ENCODE measurements around the gene DVL2.
"Not testable (repeated sequence)": the region's sequence is repeated elsewhere in the genome, so short reads cannot be mapped to it uniquely, and the experiment has no call there.

Gene DVL2

DNA sequence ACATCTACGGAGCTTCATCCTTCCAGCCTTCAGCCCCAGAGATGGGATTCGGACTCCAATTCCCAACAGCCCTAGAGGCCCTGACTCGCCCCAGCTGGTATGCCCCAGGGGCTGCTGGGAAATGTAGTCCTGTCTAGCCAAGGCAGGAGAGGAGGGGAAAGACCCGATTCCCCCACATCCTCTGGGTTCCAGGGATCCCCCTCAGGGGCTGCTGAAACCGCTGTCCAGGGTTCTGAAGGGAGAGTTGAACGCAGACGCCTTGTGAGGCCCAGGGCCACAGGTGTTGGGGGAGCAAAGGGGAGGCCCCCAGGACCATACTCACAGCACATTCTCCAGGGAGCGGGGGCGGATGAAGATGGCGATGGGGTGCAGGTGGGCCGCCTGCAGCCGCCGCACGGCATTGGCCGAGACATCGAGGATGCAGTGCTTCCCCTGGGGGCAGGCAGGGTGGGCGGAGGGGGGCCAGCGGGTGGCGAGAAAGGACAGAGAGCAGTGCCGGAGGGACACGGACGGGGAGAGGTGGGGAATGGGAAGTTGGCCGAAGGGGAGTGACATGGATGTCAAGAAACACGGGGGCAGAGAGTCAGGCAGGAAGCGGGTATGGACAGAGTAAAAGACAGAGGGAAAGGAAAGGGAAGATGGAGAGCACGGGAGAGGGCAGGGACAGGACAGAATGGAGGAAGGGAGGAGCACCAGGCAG, 42.6 kb downstream of the DVL2 start:
- DNase-seq: peak; percentile 14

DNA sequence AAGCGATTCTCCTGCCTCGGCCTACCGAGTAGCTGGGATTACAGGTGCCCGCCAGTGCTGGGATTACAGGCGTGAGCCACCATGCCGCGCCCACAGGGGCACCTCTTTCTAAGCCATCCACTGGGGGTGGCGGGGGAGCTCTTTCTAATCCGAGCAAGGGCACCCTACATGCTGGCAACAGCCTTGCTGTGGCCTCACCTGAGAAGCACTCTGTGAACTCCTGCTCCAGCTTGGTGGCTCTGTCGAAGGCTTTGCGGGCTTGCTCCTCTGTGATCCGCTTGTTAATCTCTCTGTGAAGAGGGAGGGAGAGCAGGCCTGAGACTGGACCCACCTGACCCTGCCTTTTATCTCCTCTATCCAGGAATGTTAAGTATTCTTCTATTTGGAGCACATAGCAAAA, 43.2 kb downstream of the DVL2 start:
- DNase-seq: no peak

DNA sequence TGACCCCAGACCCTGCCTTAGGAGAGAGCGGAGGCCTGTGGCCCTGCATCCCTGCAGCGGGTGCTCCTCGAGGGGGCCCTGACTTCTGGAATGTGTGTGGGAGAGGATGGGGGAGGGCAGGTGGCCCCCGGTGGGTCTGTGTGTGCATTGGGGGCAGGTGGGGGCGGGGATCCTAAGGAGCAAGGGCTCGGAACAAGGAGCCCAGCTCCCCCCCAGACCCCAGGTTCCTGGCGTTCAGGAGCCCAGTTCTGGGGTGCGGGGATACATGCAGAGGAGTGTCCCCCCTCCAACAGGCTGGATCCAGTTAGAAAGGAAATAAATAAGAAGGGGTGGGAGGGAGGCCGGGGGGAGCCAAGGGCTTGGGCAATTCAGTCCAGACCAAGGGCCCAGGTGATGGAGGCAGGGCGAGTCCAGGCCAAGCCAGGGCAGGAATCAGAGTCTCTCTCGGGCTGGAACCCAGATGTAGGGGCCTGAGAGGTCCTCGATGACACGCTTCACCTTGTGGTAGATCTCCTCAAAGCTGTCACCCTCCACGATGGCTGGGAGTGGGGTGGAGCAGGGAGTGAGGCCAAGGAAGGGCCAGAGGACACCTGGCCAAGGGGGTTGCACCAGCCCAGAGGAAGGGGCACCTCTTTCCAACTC, 43.9 kb downstream of the DVL2 start:
- DNase-seq: no peak

DNA sequence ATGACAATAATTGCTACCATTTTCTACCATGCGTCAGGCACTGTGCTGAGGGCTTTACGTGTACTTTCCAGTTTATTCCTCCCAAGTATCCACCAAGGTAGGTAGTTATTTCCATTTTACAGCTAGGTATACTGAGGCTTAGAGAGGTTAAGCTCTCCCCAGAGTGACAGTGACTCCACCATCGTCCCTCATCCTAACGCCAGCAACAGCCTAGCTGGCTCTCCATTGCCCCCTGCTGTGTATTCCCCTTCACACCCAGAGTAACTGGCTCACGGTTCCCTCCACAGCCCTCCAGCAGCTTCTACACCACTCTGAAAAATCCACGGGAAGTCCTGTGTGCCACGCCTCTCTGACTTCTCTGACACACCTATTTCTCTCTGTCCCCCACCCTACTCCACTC, 48.1 kb downstream of the DVL2 start:
- DNase-seq: no peak

GRCh38 chr17:7184647-7185046, 49.7 kb downstream of the DVL2 start:
- DNase-seq: no peak

GRCh38 chr17:7184091-7184488, 50.2 kb downstream of the DVL2 start:
- DNase-seq: no peak

- DNase-seq: no peak
Measured at GRCh38 chr17:7183433-7184090, 50.8 kb downstream of the DVL2 start.

GRCh38 chr17:7182101-7182500, 52.2 kb downstream of the DVL2 start:
- DNase-seq: not testable (repeated sequence)

GRCh38 chr17:7179317-7180254, 54.7 kb downstream of the DVL2 start, which contains the start of gene ASGR1:
ASGR1 (minus strand) TSS chr17:7179370; CDS start chr17:7178563, 807 bp downstream.
- DNase-seq: no peak

DNA sequence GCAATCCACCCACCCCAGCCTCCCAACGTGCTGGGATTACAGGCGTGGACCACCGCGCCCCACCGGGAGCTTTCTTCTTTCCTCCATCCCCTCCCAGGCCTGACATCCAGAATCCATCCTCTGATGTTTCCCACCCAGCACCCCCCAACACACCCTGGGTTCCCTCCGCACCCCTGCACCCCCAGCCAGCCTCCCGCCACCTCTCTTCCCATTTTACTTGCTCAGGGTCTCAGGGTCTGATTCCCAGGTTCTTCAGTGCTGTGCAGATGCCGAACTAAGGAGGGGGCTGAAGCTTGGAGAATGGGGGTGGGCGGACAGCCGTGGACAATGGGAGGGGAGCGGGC, 55.4 kb downstream of the DVL2 start:
- DNase-seq: no peak

- DNase-seq: peak; percentile 59
Measured at GRCh38 chr17:7177954-7178477, 56.3 kb downstream of the DVL2 start.

GRCh38 chr17:7177191-7177953, 56.9 kb downstream of the DVL2 start:
- DNase-seq: peak; percentile 52

GRCh38 chr17:7176841-7177190, 57.5 kb downstream of the DVL2 start:
- DNase-seq: no peak

DNA sequence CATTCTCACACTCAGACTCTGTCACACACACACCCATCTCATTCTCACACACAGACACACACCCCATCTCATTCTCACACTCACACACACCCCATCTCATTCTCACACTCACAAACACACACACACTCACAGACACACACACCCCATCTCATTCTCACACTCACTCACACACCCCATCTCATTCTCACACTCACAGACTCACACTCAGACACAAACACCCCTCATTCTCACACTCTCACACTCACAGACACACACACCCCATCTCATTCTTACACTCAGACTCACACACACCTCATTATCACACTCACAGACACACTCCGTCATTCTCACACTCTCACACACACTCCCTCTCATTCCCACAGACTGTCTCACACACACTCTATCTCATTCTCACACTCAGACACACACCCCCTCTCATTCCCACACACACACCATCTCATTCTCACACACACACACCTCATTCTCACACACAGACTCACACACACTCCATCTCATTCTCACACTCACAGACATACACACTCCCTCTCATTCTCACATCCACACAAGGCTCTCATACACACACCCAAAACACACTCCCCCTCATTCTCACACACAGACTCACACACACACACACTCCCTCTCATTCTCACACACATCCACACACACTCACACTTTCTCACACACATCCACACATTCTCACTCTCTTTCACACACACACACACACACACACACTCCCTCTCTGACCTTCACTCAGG, 58.0 kb downstream of the DVL2 start:
- no peak for DNase-seq
